Right atrium auricular region (tissue), 2 donors: Measurements from ENCODE around the gene CCM2. TPM values are rescaled to one million over a fixed set of nuclear protein-coding genes. Genes with fewer than 3 reads are reported as not detected.

ENCODE experiments used
- DNase-seq: peaks from one replicate; pipeline ENCODE4 v3.0.0-alpha.2; 2019; ENCODE audit warnings: low spot score
- H3K27ac ChIP-seq, 2 donors: fragments of 200-600 bp; sonication (generic); 1 replicate in 1 of 2; 2 replicates in 1 of 2; pipeline ENCODE4 v1.5.1; 2016 to 2019
- H3K27me3 ChIP-seq, 2 donors: fragments of 200-600 bp; sonication (generic); one replicate each; pipeline versions ENCODE4 v1.5.1 to v1.6.0; 2017 to 2019
- H3K36me3 ChIP-seq: fragments of 200-600 bp; sonication (generic); one replicate; pipeline ENCODE4 v1.5.1; 2016
- H3K4me1 ChIP-seq, 2 donors: fragments of 200-600 bp; sonication (generic); one replicate each; pipeline versions ENCODE4 v1.5.1 to v1.6.0; 2017 to 2019
- H3K4me3 ChIP-seq, 2 donors: fragments of 200-600 bp; sonication (generic); 1 replicate in 1 of 2; 2 replicates in 1 of 2; pipeline ENCODE4 v1.5.1; 2017 to 2019; ENCODE audit warnings: mild to moderate bottlenecking in 1 of 2, moderate library complexity in 1 of 2
- H3K9me3 ChIP-seq, 2 donors: fragments of 200-600 bp; sonication (generic); one replicate each; pipeline ENCODE4 v1.5.1; 2019
- CTCF ChIP-seq, 2 donors: fragments of 200-600 bp; sonication (generic); IDR thresholded peaks; one replicate each; pipeline ENCODE4 v1.5.1; 2019; ENCODE audit warnings: antibody characterized with exemption in 2 of 2
- total RNA-seq, 2 donors: library from RNA; depleted of rRNA; stranded (reverse); fragments of >200 nt; gene quantifications; one replicate each; pipeline ENCODE4 v1.1.0, GENCODE V29; 2016

The CCM2 gene
- total RNA-seq, 2 donors from 2014 or later: 26.5 to 34.0 TPM

GRCh38 chr7:45035893-45036292 is 35.9 kb downstream of the CCM2 start:
- no peak for DNase-seq
- TF ChIP-seq CTCF (IDR thresholded peaks at IDR 0.05): no peak
- Histone ChIP-seq H3K27me3 (no peaks in the 10 kb centered on the region), H3K27ac (no peak overlapping the region), H3K4me3 (no peak overlapping the region), H3K9me3 (no peaks in the 10 kb centered on the region), H3K36me3 (peaks cover 12% of the 10 kb centered on the region), H3K4me1 (peaks cover 0 to 18% of the 10 kb centered on the region in 2 donors)

- no peak overlapping the region for H3K27ac ChIP-seq
- no peak overlapping the region for H3K4me3 ChIP-seq
- H3K4me1 ChIP-seq: peaks cover 0 to 18% of the 10 kb centered on the region in 2 donors
- no peaks in the 10 kb centered on the region for H3K9me3 ChIP-seq
- H3K36me3 ChIP-seq: peaks cover 12% of the 10 kb centered on the region
- TF ChIP-seq CTCF (IDR thresholded peaks at IDR 0.05): no peak
- DNase-seq: no peak
- no peaks in the 10 kb centered on the region for H3K27me3 ChIP-seq
These were observed 36.3 kb downstream of the CCM2 start for GRCh38 chr7:45036317-45036716.

- H3K4me1 ChIP-seq: peaks cover 0 to 18% of the 10 kb centered on the region in 2 donors
These were observed 36.8 kb downstream of the CCM2 start for GRCh38 chr7:45036796-45037195.

GRCh38 chr7:45037876-45038275 is 37.9 kb downstream of the CCM2 start:
- H3K4me1 ChIP-seq: peaks cover 0 to 17% of the 10 kb centered on the region in 2 donors
- no peak for TF ChIP-seq CTCF (IDR thresholded peaks at IDR 0.05)

More at GRCh38 chr7:45036796-45037195, 36.8 kb downstream of the CCM2 start:
- Histone ChIP-seq H3K27me3 (no peaks in the 10 kb centered on the region), H3K9me3 (no peaks in the 10 kb centered on the region), H3K36me3 (peaks cover 12% of the 10 kb centered on the region), H3K27ac (no peak overlapping the region), H3K4me3 (no peak overlapping the region)
- no peak for DNase-seq
- no peak for TF ChIP-seq CTCF (IDR thresholded peaks at IDR 0.05)

GRCh38 chr7:45039106-45039505 is 39.1 kb downstream of the CCM2 start:
- no peak for DNase-seq
- no peak for TF ChIP-seq CTCF (IDR thresholded peaks at IDR 0.05)
- Histone ChIP-seq H3K4me1 (peaks cover 0 to 5% of the 10 kb centered on the region in 2 donors), H3K27ac (no peak overlapping the region), H3K27me3 (no peaks in the 10 kb centered on the region), H3K36me3 (peaks cover 12% of the 10 kb centered on the region), H3K9me3 (no peaks in the 10 kb centered on the region), H3K4me3 (no peak overlapping the region)

More at GRCh38 chr7:45037876-45038275, 37.9 kb downstream of the CCM2 start:
- DNase-seq: no peak
- H3K36me3 ChIP-seq: peaks cover 12% of the 10 kb centered on the region
- no peak overlapping the region for H3K27ac ChIP-seq
- H3K27me3 ChIP-seq: no peaks in the 10 kb centered on the region
- no peaks in the 10 kb centered on the region for H3K9me3 ChIP-seq
- H3K4me3 ChIP-seq: no peak overlapping the region

GRCh38 chr7:45044338-45044737 is 44.3 kb downstream of the CCM2 start:
- DNase-seq: no peak
- H3K36me3 ChIP-seq: peaks cover under 1% of the 10 kb centered on the region
- H3K27me3 ChIP-seq: no peaks in the 10 kb centered on the region
- no peak for TF ChIP-seq CTCF (IDR thresholded peaks at IDR 0.05)
- no peaks in the 10 kb centered on the region for H3K4me1 ChIP-seq
- no peak overlapping the region for H3K27ac ChIP-seq
- H3K4me3 ChIP-seq: no peak overlapping the region
- H3K9me3 ChIP-seq: no peaks in the 10 kb centered on the region
